GM18909 (cell line): ENCODE data around the gene USP47.

Source experiments
- ATAC-seq: cut with Tn5 transposase; IDR thresholded peaks from one replicate; pipeline ENCODE4 v1.9.1; 2021; ENCODE audit warnings: mild to moderate bottlenecking; ENCODE audit not compliant: unreplicated experiment, poor library complexity

The USP47 gene

GRCh38 chr11:11978098-11978637 lies 136.4 kb downstream of the USP47 start:
- ATAC-seq, result no peak

GRCh38 chr11:11978792-11979487 lies 137.2 kb downstream of the USP47 start:
- ATAC-seq, result no peak

- ATAC-seq, result no peak
Measured at GRCh38 chr11:11979488-11980117, 137.8 kb downstream of the USP47 start.

DNA sequence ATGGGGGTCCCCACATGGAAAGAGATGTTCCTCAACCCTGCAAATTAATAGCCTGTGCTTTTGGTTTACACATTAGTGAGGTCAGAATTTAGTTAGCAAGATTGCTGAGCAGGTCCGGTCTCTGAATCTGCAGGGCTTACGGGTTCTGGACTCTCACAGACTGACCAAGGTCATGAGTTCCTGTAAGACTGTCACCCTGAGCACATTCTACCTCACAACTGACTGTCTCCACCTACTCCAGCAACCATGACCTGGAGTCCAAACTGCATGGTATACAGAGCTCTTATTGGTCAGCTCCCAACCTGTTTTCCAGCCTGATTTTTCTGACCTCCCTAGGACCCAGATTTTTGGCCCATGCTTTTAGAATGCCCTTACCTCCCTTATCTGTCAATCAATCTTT lies 138.4 kb downstream of the USP47 start:
- ATAC-seq, result no peak

GRCh38 chr11:11980841-11981308 lies 139.1 kb downstream of the USP47 start:
- no peak for ATAC-seq

DNA sequence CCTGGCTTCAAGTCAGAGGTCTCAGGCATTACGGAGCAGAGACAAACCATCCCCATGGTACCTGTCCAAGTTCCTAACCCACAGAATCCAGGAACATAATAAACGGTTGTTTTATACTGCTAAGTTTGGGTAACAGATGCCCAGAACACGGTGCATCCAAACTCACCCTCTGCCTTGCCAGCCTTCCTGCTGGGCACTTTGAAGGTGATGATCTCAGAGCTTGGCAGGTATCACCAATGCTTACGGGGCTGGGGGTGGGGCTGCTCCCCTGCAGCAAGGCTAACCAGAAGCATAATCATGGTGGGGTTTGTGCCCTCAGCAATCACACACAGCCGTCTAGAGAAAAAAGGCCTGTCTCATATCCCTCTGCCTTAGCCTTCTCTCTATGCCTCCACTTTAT lies 139.6 kb downstream of the USP47 start:
- no peak for ATAC-seq

DNA sequence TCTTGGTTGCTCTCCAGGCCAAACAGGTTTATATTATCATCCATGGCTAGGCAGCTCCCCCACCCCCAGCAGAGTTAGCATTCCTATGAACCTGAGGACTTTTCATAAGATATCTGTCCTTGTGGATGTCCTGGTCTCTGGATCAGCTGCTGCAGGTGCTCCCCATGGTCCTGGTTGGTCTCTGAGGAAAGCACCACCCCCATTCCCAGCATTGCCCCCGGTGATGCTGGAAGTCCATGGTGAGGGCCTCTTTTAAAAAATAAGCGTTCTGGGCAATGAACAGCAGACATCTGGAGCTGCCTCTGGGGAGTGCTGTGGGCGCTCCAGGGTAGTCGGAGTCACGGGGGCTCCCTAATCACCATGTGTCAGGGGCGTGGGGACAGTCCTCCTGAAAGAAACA lies 140.1 kb downstream of the USP47 start:
- no peak for ATAC-seq

- no peak for ATAC-seq
Measured at GRCh38 chr11:11982461-11982860, 140.7 kb downstream of the USP47 start.

DNA sequence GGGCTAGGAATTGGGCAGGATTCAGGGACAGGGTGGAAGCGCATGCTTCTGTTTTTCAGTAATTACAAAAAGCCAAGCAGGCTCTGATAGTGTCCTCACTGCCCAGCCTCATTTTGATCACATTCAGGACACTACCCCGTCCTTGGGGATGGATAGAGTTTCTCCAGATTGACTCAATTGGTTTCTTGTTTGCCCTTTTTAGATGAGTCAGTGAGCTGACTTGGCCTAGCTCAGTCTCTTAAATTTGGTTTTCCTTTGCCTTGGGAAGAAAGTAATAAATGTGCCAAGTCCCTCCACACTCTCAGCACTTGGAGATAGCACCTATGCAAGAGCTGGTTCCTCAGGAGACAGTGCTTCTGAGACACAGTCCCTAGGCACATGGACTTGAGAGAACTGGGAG lies 141.2 kb downstream of the USP47 start:
- ATAC-seq, result no peak

GRCh38 chr11:11983427-11983826 lies 141.7 kb downstream of the USP47 start:
- ATAC-seq, result no peak

DNA sequence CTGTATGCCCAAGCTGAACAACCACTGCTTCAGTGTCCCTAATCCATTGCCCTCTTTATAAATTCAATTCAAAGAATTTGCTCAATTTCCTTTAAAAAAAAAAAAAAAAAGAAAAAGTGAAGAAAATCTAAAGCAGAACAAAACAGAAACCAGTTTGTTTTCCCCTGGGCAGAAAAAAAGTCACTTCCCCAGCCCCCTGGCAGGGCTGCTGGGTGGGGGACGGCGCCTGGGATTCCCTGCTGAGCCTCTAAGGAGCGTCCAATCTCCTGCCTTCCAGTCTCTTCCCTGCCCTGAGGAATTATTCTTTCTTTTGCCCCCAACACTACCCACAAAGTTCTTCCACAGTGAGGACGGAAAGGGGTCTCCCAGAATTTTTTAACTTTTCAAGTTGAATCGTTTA lies 142.8 kb downstream of the USP47 start:
- ATAC-seq, result no peak

DNA sequence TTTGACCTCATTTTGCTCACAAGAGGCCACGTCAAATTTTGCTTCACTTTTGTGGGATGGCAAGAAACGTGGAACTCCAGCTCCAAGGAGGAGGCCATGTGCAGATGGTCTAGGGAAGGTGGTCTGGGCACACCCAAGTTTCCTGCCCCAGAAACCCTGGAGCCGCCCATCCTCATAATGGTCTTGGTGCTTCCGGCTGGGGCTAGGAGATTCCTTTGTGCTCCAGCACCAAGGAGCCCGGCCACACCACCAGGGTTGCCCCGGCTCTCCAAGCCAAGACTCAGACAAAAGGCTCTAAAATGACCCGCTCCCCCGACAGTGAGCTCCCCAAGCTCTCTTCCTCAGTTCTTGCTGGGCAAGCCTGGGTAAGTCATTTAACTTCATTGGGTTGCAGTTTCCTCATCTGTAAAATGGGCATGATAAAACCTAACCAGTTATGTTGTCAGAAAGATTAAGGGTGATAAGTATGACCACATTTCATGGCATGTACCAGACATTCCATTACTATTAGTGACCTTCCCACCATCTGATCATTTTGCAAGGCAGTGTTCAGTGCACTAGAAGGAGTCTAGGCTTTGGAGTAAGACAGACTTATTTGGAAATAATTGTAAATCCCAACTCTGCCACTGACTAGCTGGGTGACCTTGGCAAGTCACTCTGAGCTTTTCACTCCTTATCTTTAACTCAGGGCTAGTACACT lies 143.4 kb downstream of the USP47 start:
- ATAC-seq, result no peak

GRCh38 chr11:11985954-11986949 lies 144.5 kb downstream of the USP47 start:
- no peak for ATAC-seq

- ATAC-seq, result no peak
Measured at GRCh38 chr11:11987503-11988022, 145.8 kb downstream of the USP47 start.

- no peak for ATAC-seq
Measured at GRCh38 chr11:11988099-11988651, 146.4 kb downstream of the USP47 start.

DNA sequence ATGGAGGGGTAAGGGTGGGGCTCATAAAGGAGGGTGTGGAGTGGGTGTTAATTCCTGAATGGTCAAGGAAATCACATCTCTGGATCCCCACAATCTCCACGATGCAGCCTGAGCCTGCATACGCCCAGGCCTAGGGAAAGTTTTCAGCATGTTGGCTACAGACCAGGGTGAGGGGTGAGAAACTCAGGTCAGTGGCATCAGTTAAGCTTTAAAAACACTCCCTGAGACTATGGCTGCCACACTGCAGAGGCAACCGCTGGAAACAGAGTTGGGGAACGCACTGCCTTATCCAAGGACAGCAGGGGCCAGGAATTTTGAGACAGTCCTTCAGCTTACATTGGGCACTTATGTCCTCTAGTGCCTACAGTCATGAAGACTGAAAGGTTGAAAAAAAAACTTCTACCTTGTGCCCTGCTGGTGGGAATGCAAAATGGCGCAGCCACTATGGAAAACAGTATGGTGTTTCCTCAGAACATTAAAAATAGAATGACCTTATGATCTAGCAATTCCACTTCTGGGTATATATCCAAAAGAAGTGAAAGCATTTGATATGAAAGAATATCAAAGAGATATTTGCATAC lies 147.0 kb downstream of the USP47 start:
- ATAC-seq, result no peak

GRCh38 chr11:11989774-11990744 lies 148.3 kb downstream of the USP47 start:
- ATAC-seq, result no peak
